Astrocyte (in vitro differentiated cells and primary cell): Measurements from ENCODE around the gene ATF6B. TPM values are rescaled to one million over a fixed set of nuclear protein-coding genes. Genes with fewer than 3 reads are reported as not detected.
"Not testable (repeated sequence)": the region's sequence is repeated elsewhere in the genome, so short reads cannot be mapped to it uniquely, and the experiment has no call there.

Experiments used
- DNase-seq: peaks from one replicate; pipeline ENCODE4 v3.0.0-alpha.2; 2010; ENCODE audit warnings: low read depth
- FAIRE-seq: peaks from 2 replicates; lab custom pipeline; 2011; peaks lifted over from hg19 to GRCh38; lab: Jason Lieb, UNC
- H2AFZ ChIP-seq: 2 replicates; pipeline ENCODE4 v1.6.0; 2012; ENCODE audit warnings: low read depth, low read length, inconsistent platforms
- H3K27ac ChIP-seq: 2 replicates; pipeline ENCODE4 v1.5.1; 2011; ENCODE audit warnings: low read depth, low read length, inconsistent platforms
- H3K27me3 ChIP-seq: 2 replicates; pipeline ENCODE4 v1.6.0; 2011; ENCODE audit warnings: low read length, inconsistent platforms; ENCODE audit not compliant: insufficient read depth
- H3K36me3 ChIP-seq: 2 replicates; pipeline ENCODE4 v1.5.1; 2011; ENCODE audit warnings: low read length, inconsistent platforms; ENCODE audit not compliant: insufficient read depth
- H3K4me1 ChIP-seq: 2 replicates; pipeline ENCODE4 v1.5.1; 2011; ENCODE audit warnings: low read length, inconsistent platforms; ENCODE audit not compliant: insufficient read depth
- H3K4me2 ChIP-seq: 2 replicates; pipeline ENCODE4 v1.6.0; 2012; ENCODE audit warnings: low read length, inconsistent platforms
- H3K4me3 ChIP-seq: 2 replicates; pipeline ENCODE4 v1.5.1; 2011; ENCODE audit warnings: low read depth, mild to moderate bottlenecking, low read length, inconsistent platforms; ENCODE audit not compliant: insufficient read depth
- H3K79me2 ChIP-seq: 2 replicates; pipeline ENCODE4 v1.6.0; 2012; ENCODE audit warnings: mild to moderate bottlenecking, low read length, inconsistent platforms; ENCODE audit not compliant: insufficient read depth
- H3K9ac ChIP-seq: 2 replicates; pipeline ENCODE4 v1.6.0; 2012; ENCODE audit warnings: mild to moderate bottlenecking, low read length, inconsistent platforms
- H3K9me3 ChIP-seq: 2 replicates; pipeline ENCODE4 v1.5.1; 2012; ENCODE audit warnings: low read depth, mild to moderate bottlenecking, low read length, inconsistent platforms; ENCODE audit not compliant: insufficient read depth
- H4K20me1 ChIP-seq: 2 replicates; pipeline ENCODE4 v1.6.0; 2012; ENCODE audit warnings: low read length, inconsistent platforms; ENCODE audit not compliant: insufficient read depth
- H3K27ac Mint-ChIP-seq: one replicate; pipeline ENCODE4 v1.8.0; 2021; ENCODE audit warnings: mild to moderate bottlenecking, mixed read lengths; ENCODE audit not compliant: unreplicated experiment
- H3K27me3 Mint-ChIP-seq: one replicate; pipeline ENCODE4 v1.8.0; 2021; ENCODE audit warnings: low read depth, mixed read lengths; ENCODE audit not compliant: unreplicated experiment
- H3K36me3 Mint-ChIP-seq: one replicate; pipeline ENCODE4 v1.8.0; 2021; ENCODE audit warnings: low read depth, mixed read lengths; ENCODE audit not compliant: unreplicated experiment
- H3K4me1 Mint-ChIP-seq: one replicate; pipeline ENCODE4 v1.8.0; 2021; ENCODE audit warnings: low read depth, mixed read lengths; ENCODE audit not compliant: unreplicated experiment
- H3K4me3 Mint-ChIP-seq: one replicate; pipeline ENCODE4 v1.8.0; 2021; ENCODE audit warnings: mild to moderate bottlenecking, moderate library complexity, mixed read lengths; ENCODE audit not compliant: unreplicated experiment
- H3K9me3 Mint-ChIP-seq: one replicate; pipeline ENCODE4 v1.8.0; 2021; ENCODE audit warnings: mild to moderate bottlenecking, mixed read lengths; ENCODE audit not compliant: unreplicated experiment
- CTCF ChIP-seq: IDR thresholded peaks from 2 replicates; pipeline ENCODE4 v1.5.1; 2011; ENCODE audit warnings: low read depth, mild to moderate bottlenecking, inconsistent platforms, low read length, moderate library complexity; ENCODE audit not compliant: insufficient read depth
- EZH2 ChIP-seq: IDR thresholded peaks from 2 replicates; pipeline ENCODE4 v1.6.1; 2012; ENCODE audit warnings: mild to moderate bottlenecking, low read length, inconsistent platforms; ENCODE audit not compliant: insufficient read depth
- total RNA-seq: library from RNA; stranded (reverse); gene quantifications from 2 replicates; pipeline ENCODE4 v1.2.1, GENCODE V29; 2021

ATF6B gene
- total RNA-seq, 1 donor from 2014 or later = 68.7 TPM

GRCh38 chr6:32069878-32070515 lies 58.0 kb downstream of the ATF6B start:
- TF ChIP-seq EZH2 (no peak), CTCF (no peak)
- Mint-ChIP-seq H3K27ac (no peak overlapping the region), H3K36me3 (peaks cover 2% of the 10 kb centered on the region), H3K27me3 (peaks cover 52% of the 10 kb centered on the region), H3K9me3 (peaks cover 3% of the 10 kb centered on the region), H3K4me3 (no peak overlapping the region), H3K4me1 (peaks cover 4% of the 10 kb centered on the region)
- Histone ChIP-seq H3K79me2 (no peaks in the 10 kb centered on the region), H3K36me3 (no peaks in the 10 kb centered on the region), H3K4me2 (no peak overlapping the region), H3K27me3 (peaks cover 29% of the 10 kb centered on the region), H2AFZ (no peak overlapping the region), H4K20me1 (no peaks in the 10 kb centered on the region), H3K9ac (no peak overlapping the region), H3K27ac (no peak overlapping the region), H3K4me3 (no peak overlapping the region), H3K4me1 (no peaks in the 10 kb centered on the region), H3K9me3 (no peaks in the 10 kb centered on the region)
- DNase-seq (no peak), FAIRE-seq (no peak)

DNA sequence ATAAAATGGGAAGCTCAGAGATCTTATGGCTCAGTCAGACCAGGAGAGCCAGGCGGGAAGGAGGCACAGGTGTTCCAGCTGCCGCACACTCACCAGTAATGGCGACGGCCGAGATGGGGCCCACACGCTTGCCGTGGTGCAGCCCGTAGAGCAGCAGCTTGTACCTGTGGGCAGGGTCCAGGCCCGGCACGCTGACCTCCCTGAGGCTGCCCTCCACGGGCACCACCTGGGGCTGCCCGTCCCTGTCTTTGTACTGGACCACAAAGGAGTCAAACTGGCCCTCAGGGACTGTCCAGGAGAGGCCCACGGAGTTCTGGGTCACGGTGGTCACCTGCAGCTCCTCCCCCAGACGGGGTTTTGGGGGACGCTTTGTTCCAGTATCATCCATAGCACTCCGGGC lies 58.6 kb downstream of the ATF6B start:
- Mint-ChIP-seq H3K27me3 (peaks cover 50% of the 10 kb centered on the region), H3K4me1 (no peaks in the 10 kb centered on the region), H3K36me3 (peaks cover 2% of the 10 kb centered on the region), H3K4me3 (no peak overlapping the region), H3K27ac (no peak overlapping the region), H3K9me3 (peaks cover 2% of the 10 kb centered on the region)
- Histone ChIP-seq H4K20me1 (no peaks in the 10 kb centered on the region), H3K27me3 (peaks cover 30% of the 10 kb centered on the region), H3K9me3 (no peaks in the 10 kb centered on the region), H3K36me3 (no peaks in the 10 kb centered on the region), H3K4me2 (no peak overlapping the region), H3K9ac (no peak overlapping the region), H2AFZ (no peak overlapping the region), H3K4me1 (no peaks in the 10 kb centered on the region), H3K79me2 (no peaks in the 10 kb centered on the region), H3K27ac (no peak overlapping the region), H3K4me3 (no peak overlapping the region)
- TF ChIP-seq EZH2 = no peak
- no peak for TF ChIP-seq CTCF
- FAIRE-seq (no peak), DNase-seq (no peak)

GRCh38 chr6:32068867-32069266 lies 59.2 kb downstream of the ATF6B start:
- Histone ChIP-seq H3K4me3 (no peak overlapping the region), H4K20me1 (no peaks in the 10 kb centered on the region), H3K36me3 (no peaks in the 10 kb centered on the region), H3K27ac (no peak overlapping the region), H3K27me3 (peaks cover 30% of the 10 kb centered on the region), H3K4me1 (no peaks in the 10 kb centered on the region), H3K79me2 (no peaks in the 10 kb centered on the region), H3K9ac (no peak overlapping the region), H3K4me2 (no peak overlapping the region), H3K9me3 (no peaks in the 10 kb centered on the region), H2AFZ (no peak overlapping the region)
- TF ChIP-seq CTCF = no peak
- TF ChIP-seq EZH2 = no peak
- Mint-ChIP-seq H3K27me3 (peaks cover 51% of the 10 kb centered on the region), H3K27ac (no peak overlapping the region), H3K4me1 (no peaks in the 10 kb centered on the region), H3K36me3 (peaks cover 2% of the 10 kb centered on the region), H3K9me3 (peaks cover 2% of the 10 kb centered on the region), H3K4me3 (no peak overlapping the region)
- FAIRE-seq (no peak), DNase-seq (no peak)

DNA sequence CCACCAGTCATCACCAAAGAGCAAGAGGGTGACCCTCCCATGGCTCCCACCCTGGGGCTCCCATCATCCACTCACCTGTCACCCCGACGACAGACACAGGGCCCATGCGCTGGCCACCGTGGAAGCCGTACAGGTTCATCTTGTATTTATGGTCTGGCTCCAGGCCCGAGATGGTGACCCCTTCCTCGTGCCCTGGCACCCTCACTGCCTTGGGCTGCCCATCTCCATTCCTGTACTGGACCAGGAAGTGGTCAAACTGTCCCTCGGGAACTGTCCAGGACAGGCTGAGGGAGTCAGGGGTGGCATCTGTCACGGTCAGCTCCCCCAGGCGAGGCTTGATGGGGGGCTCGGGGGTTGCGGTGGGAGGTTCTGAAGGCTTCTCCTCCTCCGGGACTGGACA lies 59.7 kb downstream of the ATF6B start:
- H3K27me3 ChIP-seq = peaks cover 26% of the 10 kb centered on the region
- H3K4me3 Mint-ChIP-seq, H3K9ac ChIP-seq, H3K9me3 ChIP-seq, H3K9me3 Mint-ChIP-seq, FAIRE-seq, H3K4me1 Mint-ChIP-seq, H3K79me2 ChIP-seq, H3K4me1 ChIP-seq, H3K36me3 Mint-ChIP-seq, DNase-seq, H3K36me3 ChIP-seq, H3K4me3 ChIP-seq, H3K27ac ChIP-seq, H3K4me2 ChIP-seq, H3K27ac Mint-ChIP-seq, H4K20me1 ChIP-seq, H2AFZ ChIP-seq: not testable (repeated sequence)
- peaks cover 56% of the 10 kb centered on the region for H3K27me3 Mint-ChIP-seq
